GM12878 (cell line): ENCODE results near the gene CREB3. TPM values are rescaled to one million over a fixed set of nuclear protein-coding genes. Genes with fewer than 3 reads are reported as not detected.

Source experiments
- BCL3 ChIP-seq: IDR thresholded peaks from 2 replicates; pipeline ENCODE4 v1.6.1; 2011; ENCODE audit warnings: borderline replicate concordance, low read depth, mild to moderate bottlenecking, moderate library complexity, low read length; ENCODE audit not compliant: insufficient read depth, poor library complexity, severe bottlenecking
- BCLAF1 ChIP-seq: fragments of 450-650 bp; IDR thresholded peaks from 2 replicates; pipeline ENCODE4 v1.6.1; 2017; ENCODE audit warnings: antibody characterized with exemption, mild to moderate bottlenecking, moderate library complexity
- MTA2 ChIP-seq: fragments of 450-650 bp; IDR thresholded peaks from 2 replicates; pipeline ENCODE4 v1.6.1; 2016; ENCODE audit warnings: low read depth, mild to moderate bottlenecking, moderate library complexity
- POU2F2 ChIP-seq: IDR thresholded peaks from 3 replicates; pipeline ENCODE4 v1.6.1; 2011; ENCODE audit warnings: low read depth, mild to moderate bottlenecking, low read length, borderline replicate concordance
- RAD21 ChIP-seq: IDR thresholded peaks from 2 replicates; pipeline ENCODE4 v1.6.1; 2011; ENCODE audit warnings: mild to moderate bottlenecking, low read depth, low read length, moderate library complexity; ENCODE audit not compliant: insufficient read depth
- RBBP5 ChIP-seq: fragments of 200-600 bp; sonication (generic); conservative IDR thresholded peaks from 2 replicates; pipeline ENCODE4 v1.6.1; 2016
- RUNX3 ChIP-seq: IDR thresholded peaks from 2 replicates; pipeline ENCODE4 v1.6.1; 2012; ENCODE audit warnings: low read length, inconsistent platforms
- SMARCA5 ChIP-seq: fragments of 450-650 bp; IDR thresholded peaks from 2 replicates; pipeline ENCODE4 v1.6.1; 2017; ENCODE audit warnings: mild to moderate bottlenecking
- ZBED1 ChIP-seq: IDR thresholded peaks from 2 replicates; pipeline ENCODE4 v1.6.1; 2016; ENCODE audit warnings: borderline replicate concordance
- polyA plus RNA-seq, 11 experiments: library from polyadenylated mRNA; depleted of rRNA in 4 of 11; unstranded in 6 of 11; stranded (reverse) in 5 of 11; fragments of >200 nt; fragmentation: Nextera tagmentation in 4 of 11; fragmentation: Illumina TruSeq in 1 of 11; extraction: Ambion mirVana in 4 of 11; extraction: Trizol in 1 of 11; gene quantifications; 1 replicate in 1 of 11; 2 replicates in 10 of 11; pipeline versions ENCODE4 v1.2.1 to v1.2.3, GENCODE V29; 2011 to 2016; ENCODE audit warnings: inconsistent platforms in 2 of 11, missing spikeins in 2 of 11, low read depth in 1 of 11
- total RNA-seq, 4 experiments: library from RNA; depleted of rRNA in 3 of 4; stranded (reverse); fragments of >200 nt in 3 of 4; fragmentation: Illumina TruSeq in 1 of 4; extraction: Trizol in 1 of 4; gene quantifications; 2 replicates each; pipeline versions ENCODE4 v1.2.1 to v1.2.3, GENCODE V29; 2013 to 2021

The CREB3 gene
- total and polyA plus RNA-seq, 10 of the 15 experiments (the other 5 are each of a cell fraction or from before 2014, with no cell fraction given): 9.8 to 38.9 (median 19.8) TPM

- no peak for TF ChIP-seq BCLAF1
- peak; percentile 8; the same call in 1 of the 2 replicates for TF ChIP-seq MTA2
- TF ChIP-seq SMARCA5: peak; percentile 40
- 0 out of 3 replicates have a peak, but pooled peaks have one; percentile 34 for TF ChIP-seq POU2F2
- no peak for TF ChIP-seq ZBED1
- no peak for TF ChIP-seq BCL3
- no peak for TF ChIP-seq RUNX3
- 0 out of 2 replicates have a peak, but pooled peaks have one; percentile 5 for TF ChIP-seq RAD21
- no peak for TF ChIP-seq RBBP5
Observed at GRCh38 chr9:35729700-35730485, 2.6 kb upstream of the CREB3 start (continued).
